GM12872 (cell line): ENCODE data around the gene DNAL4.

Experiments
- TF ChIP-seq, protein P1 (sequence below): IDR thresholded peaks from 3 replicates; pipeline ENCODE4 v1.5.1; 2011; ENCODE audit warnings: low read depth, mild to moderate bottlenecking, low read length, moderate library complexity; ENCODE audit not compliant: insufficient read depth

Gene DNAL4

DNA sequence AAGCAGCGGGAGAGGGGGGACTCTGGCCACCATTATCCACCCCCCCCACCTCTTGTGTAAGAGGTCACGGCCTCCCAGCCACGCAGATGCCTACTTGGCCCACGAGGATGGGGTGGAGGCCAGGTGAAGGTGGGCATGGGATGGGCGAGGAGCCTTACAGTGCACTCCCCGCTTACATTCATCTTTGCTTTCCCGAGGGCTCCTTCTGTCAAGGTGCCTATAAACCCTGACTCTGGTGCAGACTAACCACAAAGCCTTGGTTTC, 36.8 kb upstream of the DNAL4 start:
- TF ChIP-seq, protein P1, sequence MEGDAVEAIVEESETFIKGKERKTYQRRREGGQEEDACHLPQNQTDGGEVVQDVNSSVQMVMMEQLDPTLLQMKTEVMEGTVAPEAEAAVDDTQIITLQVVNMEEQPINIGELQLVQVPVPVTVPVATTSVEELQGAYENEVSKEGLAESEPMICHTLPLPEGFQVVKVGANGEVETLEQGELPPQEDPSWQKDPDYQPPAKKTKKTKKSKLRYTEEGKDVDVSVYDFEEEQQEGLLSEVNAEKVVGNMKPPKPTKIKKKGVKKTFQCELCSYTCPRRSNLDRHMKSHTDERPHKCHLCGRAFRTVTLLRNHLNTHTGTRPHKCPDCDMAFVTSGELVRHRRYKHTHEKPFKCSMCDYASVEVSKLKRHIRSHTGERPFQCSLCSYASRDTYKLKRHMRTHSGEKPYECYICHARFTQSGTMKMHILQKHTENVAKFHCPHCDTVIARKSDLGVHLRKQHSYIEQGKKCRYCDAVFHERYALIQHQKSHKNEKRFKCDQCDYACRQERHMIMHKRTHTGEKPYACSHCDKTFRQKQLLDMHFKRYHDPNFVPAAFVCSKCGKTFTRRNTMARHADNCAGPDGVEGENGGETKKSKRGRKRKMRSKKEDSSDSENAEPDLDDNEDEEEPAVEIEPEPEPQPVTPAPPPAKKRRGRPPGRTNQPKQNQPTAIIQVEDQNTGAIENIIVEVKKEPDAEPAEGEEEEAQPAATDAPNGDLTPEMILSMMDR, result no peak

- TF ChIP-seq, protein P1, result no peak
These were observed 36.3 kb upstream of the DNAL4 start for GRCh38 chr22:38830026-38830844.

DNA sequence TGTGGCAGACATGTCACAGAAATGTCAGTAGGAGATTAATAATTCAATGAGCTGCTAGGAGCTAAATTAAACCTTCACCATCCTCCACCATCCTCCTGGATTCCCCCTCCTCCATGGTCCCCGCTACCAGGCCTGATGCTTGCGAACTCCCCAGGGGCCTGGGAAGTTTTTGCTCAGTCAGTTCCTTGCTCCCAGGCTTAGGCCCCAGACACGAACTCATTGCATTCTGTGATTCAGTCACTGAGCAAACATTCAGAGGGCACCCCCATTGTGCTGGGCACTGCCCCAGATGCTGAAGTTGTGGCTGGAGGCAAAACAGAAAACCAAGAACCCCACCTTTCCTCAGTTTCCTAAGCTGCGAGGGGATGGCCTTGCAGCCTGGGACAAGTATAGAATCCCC, 35.5 kb upstream of the DNAL4 start:
- TF ChIP-seq, protein P1, result no peak

DNA sequence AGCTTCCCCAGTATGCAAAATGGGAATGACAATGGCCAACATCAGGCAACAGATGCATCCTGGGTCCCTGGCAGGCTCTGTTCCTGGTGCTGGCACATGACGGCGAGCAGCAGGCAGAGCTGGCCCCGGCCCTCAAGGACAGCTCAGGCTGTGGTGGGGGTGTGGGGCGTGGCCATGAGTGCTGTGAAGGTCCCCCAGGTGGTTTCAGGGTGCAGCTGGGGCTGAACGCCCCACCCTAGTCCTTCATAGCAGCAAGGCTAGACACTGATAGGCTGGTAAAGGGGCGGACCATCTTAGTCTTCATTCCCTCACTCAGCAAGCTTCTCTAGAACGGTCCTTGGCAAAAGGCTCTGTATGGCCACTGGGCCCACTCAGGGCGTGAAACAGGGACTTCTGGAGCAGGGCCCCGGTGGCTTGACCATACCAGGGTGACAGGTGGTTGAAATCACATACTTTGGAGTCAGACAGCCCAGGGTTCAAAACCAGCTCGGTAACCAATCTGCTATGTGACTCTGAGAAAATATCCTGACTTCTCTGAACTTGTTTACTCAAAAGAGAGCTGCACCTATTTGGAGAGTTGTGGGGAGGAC, 34.8 kb upstream of the DNAL4 start:
- TF ChIP-seq, protein P1, result no peak

DNA sequence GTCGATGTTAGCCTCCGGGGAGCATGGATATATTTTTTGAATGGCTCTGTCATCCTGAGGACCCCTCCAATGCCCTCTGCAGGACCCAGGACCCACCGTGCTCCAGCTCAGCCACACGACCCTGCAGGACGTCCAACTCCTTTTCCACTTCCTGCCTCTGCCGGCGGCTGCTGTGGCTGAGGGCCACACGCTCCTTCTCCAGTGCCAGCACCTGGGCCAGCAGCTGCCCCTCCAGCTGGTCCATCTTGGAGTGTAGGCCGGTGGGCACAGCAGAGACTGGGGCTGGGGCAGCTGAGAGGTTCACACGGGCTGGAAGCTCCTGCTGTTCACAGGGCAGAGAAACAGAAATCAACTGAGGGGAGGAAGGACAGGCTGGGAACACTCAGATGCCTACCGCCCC, 34.2 kb upstream of the DNAL4 start:
- TF ChIP-seq, protein P1, result no peak

- TF ChIP-seq, protein P1, result no peak
These were observed 33.6 kb upstream of the DNAL4 start for GRCh38 chr22:38827510-38827909.

DNA sequence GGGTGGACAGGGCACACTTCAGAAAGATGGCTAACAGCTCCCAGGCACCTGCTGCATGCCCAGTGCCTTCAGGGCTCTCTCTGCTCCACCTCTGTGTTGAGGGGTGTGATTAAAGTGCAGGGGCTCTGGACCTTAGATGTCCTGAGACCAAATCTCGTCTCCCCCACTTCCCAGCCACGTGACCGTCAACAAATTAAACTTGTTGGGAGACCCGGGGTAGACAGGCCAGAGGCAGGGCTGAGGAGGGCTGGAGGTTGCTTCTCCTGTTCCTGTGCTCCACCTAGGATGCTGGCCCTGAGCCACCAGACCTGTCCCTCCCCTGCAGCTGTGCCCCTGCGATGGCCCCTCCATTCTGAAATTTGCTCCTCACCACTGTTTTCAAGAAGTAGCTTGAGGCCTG, 32.9 kb upstream of the DNAL4 start:
- TF ChIP-seq, protein P1, result no peak

GRCh38 chr22:38826386-38826785, 32.4 kb upstream of the DNAL4 start:
- TF ChIP-seq, protein P1, result no peak
